Peyer's patch (tissue), 4 donors: ENCODE measurements around the gene INPP5A.

Experiments used
- CTCF ChIP-seq, 6 experiments: fragments of 450-650 bp in 4 of 6; fragments of 200-600 bp in 2 of 6; sonication (generic) in 1 of 6; IDR thresholded peaks; one replicate each; pipeline ENCODE4 v1.5.1; 2017 to 2019; ENCODE audit warnings: antibody characterized with exemption in 6 of 6, mild to moderate bottlenecking in 3 of 6, moderate library complexity in 1 of 6
- POLR2A ChIP-seq, 2 donors: fragments of 450-650 bp; IDR thresholded peaks; one replicate each; pipeline ENCODE4 v1.5.1; 2017; ENCODE audit warnings: antibody characterized with exemption in 2 of 2, mild to moderate bottlenecking in 2 of 2, moderate library complexity in 2 of 2

GRCh38 chr10:132827423-132827789 lies 289.8 kb downstream of the INPP5A start:
- TF ChIP-seq CTCF (IDR thresholded peaks at IDR 0.05): no peak
- TF ChIP-seq POLR2A (IDR thresholded peaks at IDR 0.05): no peak
